Endothelial cell of umbilical vein (primary cell): Measurements from ENCODE around the gene NR0B2.

Experiments used
- CTCF ChIP-seq, 2 donors: IDR thresholded peaks; 1 replicate in 1 of 2; 2 replicates in 1 of 2; pipeline ENCODE4 v1.5.1; 2011; ENCODE audit warnings: low read length in 2 of 2, mild to moderate bottlenecking in 2 of 2, moderate library complexity in 2 of 2, control low read depth in 1 of 2, inconsistent platforms in 1 of 2, low read depth in 1 of 2; ENCODE audit not compliant: insufficient read depth in 1 of 2; ENCODE audit errors: extremely low read depth in 1 of 2
- EZH2 ChIP-seq: IDR thresholded peaks from 2 replicates; pipeline ENCODE4 v1.6.1; 2012; ENCODE audit warnings: borderline replicate concordance, low read depth, mild to moderate bottlenecking, moderate library complexity, low read length, inconsistent platforms; ENCODE audit not compliant: severe bottlenecking
- POLR2A ChIP-seq: IDR thresholded peaks from 2 replicates; pipeline ENCODE4 v1.6.1; 2012; ENCODE audit warnings: low read depth, mild to moderate bottlenecking, control low read depth, low read length
- POLR2AphosphoS5 ChIP-seq: IDR thresholded peaks from 2 replicates; pipeline ENCODE4 v1.6.1; 2012; ENCODE audit warnings: low read depth, mild to moderate bottlenecking, control low read depth, low read length, moderate library complexity; ENCODE audit not compliant: insufficient read depth

- TF ChIP-seq CTCF (IDR thresholded peaks at IDR 0.05; ENCODE audit: extremely low read depth in 1 of 2, insufficient read depth in 1 of 2, low read depth in 1 of 2, low read length in 2 of 2) = no peak
- TF ChIP-seq POLR2A = no peak
- no peak for TF ChIP-seq EZH2
- peak; percentile 53 for TF ChIP-seq POLR2AphosphoS5
Observed at GRCh38 chr1:26923711-26924110, 9.9 kb upstream of the NR0B2 start.
